HUES48 (cell line): Measurements from ENCODE around the gene MTM1.

Experiments used
- H3K27ac ChIP-seq: one replicate; pipeline ENCODE4 v1.7.0; 2013; ENCODE audit warnings: low read depth, low read length, inconsistent platforms
- H3K27me3 ChIP-seq: 2 replicates; pipeline ENCODE4 v1.6.1; 2013; ENCODE audit warnings: mild to moderate bottlenecking, low read length; ENCODE audit not compliant: control insufficient read depth, insufficient read depth
- H3K36me3 ChIP-seq: 2 replicates; pipeline ENCODE4 v1.6.1; 2013; ENCODE audit warnings: low read length; ENCODE audit not compliant: control insufficient read depth, insufficient read depth
- H3K4me1 ChIP-seq: 2 replicates; pipeline ENCODE4 v1.6.1; 2013; ENCODE audit warnings: mild to moderate bottlenecking, low read length; ENCODE audit not compliant: control insufficient read depth, insufficient read depth
- H3K4me3 ChIP-seq: 2 replicates; pipeline ENCODE4 v1.5.1; 2013; ENCODE audit warnings: mild to moderate bottlenecking, low read depth, low read length
- H3K9ac ChIP-seq: 2 replicates; pipeline ENCODE4 v1.6.1; 2013; ENCODE audit warnings: mild to moderate bottlenecking, low read depth, low read length, moderate library complexity
- H3K9me3 ChIP-seq: 2 replicates; pipeline ENCODE4 v1.6.1; 2013; ENCODE audit warnings: low read length; ENCODE audit not compliant: control insufficient read depth, insufficient read depth

MTM1 gene

DNA sequence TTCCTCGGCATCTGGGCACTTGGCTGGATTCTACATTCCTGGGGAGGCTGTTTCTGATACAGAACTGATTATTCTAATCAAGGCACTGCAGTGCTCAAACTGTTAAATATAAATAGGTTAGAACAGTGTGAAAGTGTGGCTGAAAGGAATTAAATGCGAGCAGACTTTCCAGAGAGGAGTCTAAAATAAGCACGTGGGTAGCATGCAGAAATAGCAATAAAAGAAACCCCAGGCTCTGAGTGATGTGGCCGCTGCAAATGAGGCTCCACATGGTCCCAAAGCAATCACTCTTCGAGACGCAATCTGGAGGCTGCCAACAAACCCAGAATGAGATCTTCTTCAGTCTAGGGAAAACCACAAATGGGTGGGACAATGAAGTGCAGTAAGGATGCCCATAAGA, 30.6 kb upstream of the MTM1 start:
- no peak overlapping the region for H3K4me3 ChIP-seq
- H3K4me1 ChIP-seq, result no peaks in the 10 kb centered on the region
- H3K36me3 ChIP-seq, result no peaks in the 10 kb centered on the region
- peaks cover 30% of the 10 kb centered on the region for H3K9me3 ChIP-seq
- no peak overlapping the region for H3K9ac ChIP-seq
- no peak overlapping the region for H3K27ac ChIP-seq
- no peaks in the 10 kb centered on the region for H3K27me3 ChIP-seq

DNA sequence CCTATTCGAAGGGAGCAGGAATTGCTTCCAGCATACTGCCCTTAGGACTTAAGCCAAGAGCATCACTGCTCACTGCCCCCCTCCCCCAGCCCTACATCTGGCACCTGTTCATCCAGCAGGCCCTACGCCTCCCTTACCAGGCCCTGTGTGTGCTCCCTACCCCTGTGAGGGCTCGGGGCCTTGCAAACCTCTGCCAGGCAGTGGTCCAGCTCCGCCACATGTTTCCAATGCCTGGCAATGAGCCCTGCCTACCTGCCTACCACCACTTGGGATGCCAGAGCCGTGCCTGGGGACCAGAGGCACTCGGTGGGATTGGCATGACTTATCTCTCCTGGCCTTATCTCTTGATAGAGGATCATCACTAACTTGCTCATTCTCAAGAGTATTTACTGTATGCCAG, 27.5 kb upstream of the MTM1 start:
- Histone ChIP-seq H3K27me3 (peaks cover 5% of the 10 kb centered on the region; the same call in 1 of the 2 replicates), H3K4me3 (no peak overlapping the region), H3K4me1 (peaks cover 3% of the 10 kb centered on the region; the same call in 1 of the 2 replicates), H3K27ac (no peak overlapping the region), H3K9ac (no peak overlapping the region), H3K9me3 (peaks cover 26% of the 10 kb centered on the region), H3K36me3 (no peaks in the 10 kb centered on the region)

DNA sequence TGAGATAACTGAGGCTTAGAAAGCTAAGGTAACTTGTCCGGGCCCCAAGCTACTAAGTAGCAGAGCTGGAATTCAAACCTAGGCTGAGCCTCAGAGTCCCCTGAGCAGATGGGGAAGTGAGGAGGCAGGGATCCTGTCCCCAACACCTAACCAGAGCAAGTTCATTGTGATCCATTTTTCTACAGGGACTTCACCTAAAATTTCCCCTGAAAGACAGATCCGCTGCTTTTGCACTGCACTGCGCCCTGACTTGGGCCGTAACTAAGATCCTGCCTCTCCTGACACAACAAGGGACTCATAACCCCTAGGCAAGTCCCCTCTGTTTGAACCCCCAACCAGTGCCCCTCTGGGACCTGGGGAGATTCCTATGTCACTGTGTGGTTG, 25.6 kb upstream of the MTM1 start:
- Histone ChIP-seq H3K27ac (no peak overlapping the region), H3K36me3 (no peaks in the 10 kb centered on the region), H3K27me3 (peaks cover 21% of the 10 kb centered on the region), H3K4me1 (peaks cover 3% of the 10 kb centered on the region; the same call in 1 of the 2 replicates), H3K9ac (no peak overlapping the region), H3K9me3 (peaks cover 18% of the 10 kb centered on the region), H3K4me3 (no peak overlapping the region)

DNA sequence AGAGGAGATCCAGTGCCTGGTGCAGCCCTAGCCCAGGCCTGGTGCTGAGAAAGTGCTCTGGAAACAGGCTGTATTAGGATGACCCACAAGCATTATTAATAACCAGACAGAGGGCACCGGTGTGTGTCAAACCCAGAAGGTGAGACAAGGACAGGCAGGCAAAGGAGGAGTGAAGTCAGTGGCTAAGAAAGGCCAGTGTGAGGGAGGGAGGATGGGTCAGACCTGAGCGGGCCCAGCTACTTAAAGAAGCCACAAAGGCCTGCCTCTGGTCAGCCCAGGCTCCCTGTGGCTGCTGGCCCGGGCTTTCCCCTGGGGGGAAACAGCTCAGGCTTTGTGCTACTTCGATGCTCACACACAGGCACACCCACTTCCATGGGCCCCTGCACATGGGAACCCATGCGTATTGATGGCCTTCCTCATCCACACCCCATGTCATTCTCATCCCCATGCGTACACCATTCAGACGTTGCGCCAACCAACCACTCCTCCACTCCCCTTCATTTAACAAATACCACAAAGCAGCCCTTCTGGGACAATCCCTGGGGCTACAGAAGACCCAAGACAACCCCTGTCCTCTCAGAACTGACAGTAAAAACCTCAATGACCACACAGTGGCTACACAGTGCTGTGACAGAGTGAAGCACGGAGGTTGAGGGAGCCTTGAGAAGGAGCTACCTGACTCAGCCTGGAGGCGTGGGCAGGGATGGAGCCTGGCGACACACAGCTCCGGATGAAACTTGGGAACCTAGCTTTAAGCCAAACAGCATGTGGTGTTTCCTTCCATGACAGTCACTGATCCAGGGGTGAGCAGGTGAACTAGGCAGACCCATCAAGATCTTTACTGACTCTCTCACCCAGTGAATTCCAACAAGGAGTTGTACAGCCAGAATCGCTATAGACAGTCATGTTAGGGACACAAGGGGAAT, 24.9 kb upstream of the MTM1 start:
- Histone ChIP-seq H3K27ac (no peak overlapping the region), H3K4me1 (peaks cover 3% of the 10 kb centered on the region; the same call in 1 of the 2 replicates)

DNA sequence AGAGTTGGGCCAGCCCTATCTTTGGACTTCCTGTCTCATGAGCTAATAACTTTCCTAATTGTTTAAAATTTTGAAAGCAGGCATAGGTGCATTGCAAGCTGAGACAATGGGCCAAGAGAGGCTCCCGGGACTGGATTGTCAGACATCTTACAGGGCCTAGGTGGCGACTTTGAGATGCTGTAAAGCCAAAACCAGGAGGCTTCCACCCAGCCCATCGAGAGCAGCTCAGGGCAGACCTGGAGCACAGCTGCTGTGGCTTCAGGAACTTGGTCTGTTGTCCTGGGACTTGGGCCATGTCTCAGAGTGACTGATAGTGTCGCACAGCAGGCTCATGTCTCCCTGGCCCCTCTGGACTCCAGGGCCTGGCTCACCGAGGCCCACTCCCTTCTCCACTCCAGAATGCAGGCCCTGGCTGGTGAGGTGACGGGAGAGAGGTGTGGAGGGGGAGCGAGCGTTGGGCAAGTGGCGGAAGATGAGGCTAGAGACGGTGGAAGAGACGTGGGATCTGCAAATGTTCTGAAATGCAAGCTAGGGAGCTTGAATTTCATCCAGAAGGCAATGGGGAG, 24.1 kb upstream of the MTM1 start:
- Histone ChIP-seq H3K9me3 (peaks cover 18% of the 10 kb centered on the region), H3K9ac (no peak overlapping the region), H3K4me3 (no peak overlapping the region)

More for the DNA sequence above, 24.9 kb upstream of the MTM1 start:
- H3K27me3 ChIP-seq, result peaks cover 27% of the 10 kb centered on the region
- no peak overlapping the region for H3K4me3 ChIP-seq
- no peaks in the 10 kb centered on the region for H3K36me3 ChIP-seq
- H3K9me3 ChIP-seq, result peaks cover 18% of the 10 kb centered on the region
- no peak overlapping the region for H3K9ac ChIP-seq

DNA sequence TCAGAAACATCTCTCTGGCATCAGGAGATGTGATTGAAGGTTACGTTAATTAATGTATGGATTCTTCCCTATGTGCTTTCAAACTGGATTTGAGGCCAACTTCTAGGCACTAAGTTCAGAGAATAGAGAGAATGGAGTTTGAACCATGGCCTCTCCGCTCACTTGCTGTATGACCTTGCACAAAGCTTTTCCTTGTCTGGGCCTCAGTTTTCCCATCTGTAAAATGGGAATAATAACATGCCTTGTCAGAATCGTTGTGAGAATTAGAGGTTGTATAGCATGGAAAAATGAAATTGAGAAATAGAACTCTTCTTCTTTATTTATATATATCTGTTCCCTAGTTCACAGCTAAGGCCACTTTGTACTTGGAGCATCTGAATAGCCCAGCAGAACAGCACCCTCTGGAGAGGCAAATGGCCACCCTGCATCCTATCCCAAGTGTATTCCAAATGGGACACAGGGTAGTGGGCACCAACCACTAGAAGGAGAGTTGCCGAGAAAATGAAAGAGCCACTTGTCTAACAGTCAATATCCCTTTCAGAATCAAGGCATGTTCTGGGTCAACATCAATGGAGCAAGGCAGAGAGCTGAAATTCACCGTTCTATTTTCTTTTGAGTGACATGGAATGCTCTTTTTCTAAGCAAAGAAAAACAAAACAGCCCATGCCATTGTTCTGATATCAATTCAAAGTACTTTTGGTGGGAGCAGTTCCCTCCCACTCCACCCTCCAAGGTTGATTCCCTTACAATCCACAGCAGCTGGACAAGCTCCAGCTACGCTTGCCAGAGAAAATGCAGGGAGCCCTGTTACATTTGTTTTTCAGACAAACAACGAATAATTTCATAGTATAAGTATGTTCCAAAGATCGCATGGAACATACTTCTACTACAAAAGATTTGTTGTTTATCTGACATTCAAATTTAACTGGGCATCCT, 23.3 kb upstream of the MTM1 start:
- Histone ChIP-seq H3K4me3 (no peak overlapping the region), H3K4me1 (peaks cover 3% of the 10 kb centered on the region; the same call in 1 of the 2 replicates), H3K36me3 (no peaks in the 10 kb centered on the region), H3K9ac (no peak overlapping the region), H3K9me3 (peaks cover 18% of the 10 kb centered on the region), H3K27ac (no peak overlapping the region), H3K27me3 (peaks cover 43% of the 10 kb centered on the region)

More for the DNA sequence above, 24.1 kb upstream of the MTM1 start:
- Histone ChIP-seq H3K36me3 (no peaks in the 10 kb centered on the region), H3K27ac (no peak overlapping the region), H3K4me1 (peaks cover 3% of the 10 kb centered on the region; the same call in 1 of the 2 replicates), H3K27me3 (peaks cover 36% of the 10 kb centered on the region)

DNA sequence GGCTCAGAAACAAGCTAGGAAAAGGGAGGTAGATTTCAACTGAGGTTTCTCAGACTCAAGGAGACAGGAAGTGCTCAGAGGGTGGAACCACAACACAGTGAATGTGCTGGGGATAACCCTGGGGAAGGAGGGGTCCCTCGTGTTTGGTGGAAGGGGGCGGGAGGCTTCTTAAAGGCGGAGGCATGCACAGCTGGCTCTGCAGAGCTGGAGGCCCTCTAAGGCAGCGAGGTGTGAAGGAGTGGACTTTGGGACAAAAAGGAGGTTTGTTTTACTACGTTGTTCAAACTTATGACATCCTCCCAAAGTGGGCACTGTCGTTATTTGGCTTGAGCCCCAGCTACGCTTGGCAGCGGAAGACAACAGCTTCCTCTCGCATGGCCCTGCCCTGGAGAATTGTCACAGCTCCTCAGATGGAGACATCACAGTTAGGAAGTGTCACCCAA, 21.7 kb upstream of the MTM1 start:
- peaks cover 48% of the 10 kb centered on the region for H3K27me3 ChIP-seq
- peaks cover 17% of the 10 kb centered on the region for H3K9me3 ChIP-seq
- no peak overlapping the region for H3K4me3 ChIP-seq
- H3K27ac ChIP-seq, result no peak overlapping the region
- H3K36me3 ChIP-seq, result no peaks in the 10 kb centered on the region
- H3K4me1 ChIP-seq, result peaks cover 3% of the 10 kb centered on the region; the same call in 1 of the 2 replicates
- H3K9ac ChIP-seq, result no peak overlapping the region

DNA sequence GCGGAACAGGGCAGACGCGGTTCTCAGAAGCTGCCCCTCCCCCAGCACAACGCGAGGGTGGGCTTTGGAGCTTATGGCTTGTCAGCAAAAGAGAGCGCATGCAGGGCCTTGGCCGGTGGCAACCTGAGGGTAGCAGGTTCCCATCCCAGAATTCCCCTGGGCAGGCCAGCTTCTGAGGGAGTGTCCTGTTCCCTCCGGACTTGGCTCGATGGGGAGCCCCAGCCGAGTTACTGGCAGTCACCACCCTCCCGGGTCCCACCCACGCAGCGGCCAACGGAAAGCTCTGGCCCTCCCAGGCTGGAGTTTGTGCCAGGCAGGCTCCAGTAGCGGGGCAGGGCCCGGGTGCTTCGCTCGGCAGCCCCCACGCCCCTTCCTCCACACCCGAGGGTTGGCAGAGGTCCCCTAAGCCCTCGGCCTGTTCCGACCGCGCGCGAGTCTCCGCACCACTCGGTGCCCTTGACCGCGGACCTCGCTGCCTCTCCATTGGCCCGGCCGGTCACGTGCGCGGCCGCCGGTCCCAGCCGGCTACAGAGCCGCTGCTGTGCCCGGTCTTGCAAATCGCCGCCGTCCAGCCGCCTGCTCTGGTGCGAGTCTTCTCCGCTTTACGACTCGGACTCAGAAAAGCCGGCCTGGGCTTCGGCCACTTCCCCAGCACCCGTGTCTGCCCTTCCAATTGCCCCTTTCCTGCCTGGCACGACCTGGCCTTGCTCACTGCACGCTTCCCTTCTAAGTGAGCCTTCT, 20.9 kb upstream of the MTM1 start:
- Histone ChIP-seq H3K9me3 (peaks cover 15% of the 10 kb centered on the region), H3K9ac (no peak overlapping the region), H3K4me1 (peaks cover 3% of the 10 kb centered on the region; the same call in 1 of the 2 replicates), H3K4me3 (peak overlapping the region; percentile 49), H3K27ac (no peak overlapping the region), H3K36me3 (no peaks in the 10 kb centered on the region), H3K27me3 (peaks cover 48% of the 10 kb centered on the region)

DNA sequence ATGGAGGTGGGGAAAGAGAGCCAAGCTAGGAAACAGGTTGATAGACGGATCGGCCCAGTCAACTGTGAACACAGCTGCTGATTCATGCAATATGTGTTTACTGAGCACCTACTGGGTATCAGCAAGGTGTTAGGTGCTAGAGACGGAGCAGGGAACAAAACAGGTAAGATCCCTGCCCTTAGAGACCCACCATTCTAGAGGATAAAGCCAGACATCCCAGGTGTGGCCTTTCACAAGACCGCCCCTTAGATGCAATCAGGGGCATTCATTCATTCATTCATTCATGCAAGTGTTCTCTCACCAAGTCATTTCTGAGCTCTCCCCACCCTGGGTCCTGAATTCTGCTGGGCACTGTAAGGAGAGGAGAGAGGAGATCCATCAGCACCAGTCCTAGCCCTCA, 20.2 kb upstream of the MTM1 start:
- Histone ChIP-seq H3K4me1 (peaks cover 3% of the 10 kb centered on the region; the same call in 1 of the 2 replicates), H3K9ac (no peak overlapping the region), H3K9me3 (peaks cover 15% of the 10 kb centered on the region), H3K36me3 (no peaks in the 10 kb centered on the region), H3K27me3 (peaks cover 48% of the 10 kb centered on the region), H3K4me3 (no peak overlapping the region), H3K27ac (no peak overlapping the region)

DNA sequence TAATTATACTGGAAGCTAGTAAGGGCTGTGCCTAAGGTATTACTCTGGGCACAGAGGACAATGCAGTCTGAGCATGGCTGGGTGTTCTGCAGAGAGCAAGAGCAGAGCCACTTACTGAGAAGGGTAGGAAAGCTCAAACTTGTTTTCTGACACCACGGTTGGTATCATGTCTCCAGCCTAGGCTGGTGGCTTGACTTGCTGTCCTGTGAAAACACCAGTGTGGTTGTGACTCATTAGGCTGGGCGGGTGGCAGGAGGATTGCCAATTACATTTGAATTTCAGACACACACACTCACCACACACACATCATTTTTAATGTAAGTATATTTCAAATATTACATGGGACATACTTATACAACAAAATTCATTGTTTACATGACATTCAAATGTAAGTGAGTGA, 19.7 kb upstream of the MTM1 start:
- Histone ChIP-seq H3K27ac (no peak overlapping the region), H3K4me3 (no peak overlapping the region), H3K36me3 (no peaks in the 10 kb centered on the region), H3K27me3 (peaks cover 48% of the 10 kb centered on the region), H3K9me3 (peaks cover 16% of the 10 kb centered on the region), H3K9ac (no peak overlapping the region), H3K4me1 (peaks cover 3% of the 10 kb centered on the region; the same call in 1 of the 2 replicates)
